Measurements from ENCODE around the gene SLC25A33.
"Not testable (repeated sequence)": the region's sequence is repeated elsewhere in the genome, so short reads cannot be mapped to it uniquely, and the experiment has no call there.

The SLC25A33 gene

GRCh38 chr1:9539165-9539828 lies at the start of gene SLC25A33:
Gene SLC25A33, plus strand, starts transcription at chr1:9539465. Its CDS starts 227 bp downstream, at chr1:9539692.
- DNase-seq, result peak; percentile 97

GRCh38 chr1:9490605-9491339 lies 48.5 kb upstream of the SLC25A33 start:
- DNase-seq, result peak; percentile 80

- DNase-seq, result no peak
Observed at GRCh38 chr1:9493326-9493725, 45.9 kb upstream of the SLC25A33 start.

GRCh38 chr1:9494936-9495758 lies 44.1 kb upstream of the SLC25A33 start:
- peak; percentile 63 for DNase-seq

- DNase-seq, result no peak
Observed at GRCh38 chr1:9495854-9496374, 43.4 kb upstream of the SLC25A33 start.

- no peak for DNase-seq
Observed at GRCh38 chr1:9500756-9501754, 38.2 kb upstream of the SLC25A33 start.

GRCh38 chr1:9503001-9503675 lies 36.1 kb upstream of the SLC25A33 start:
- no peak for DNase-seq

GRCh38 chr1:9505143-9505542 lies 34.1 kb upstream of the SLC25A33 start:
- DNase-seq, result no peak

GRCh38 chr1:9506901-9507300 lies 32.4 kb upstream of the SLC25A33 start:
- no peak for DNase-seq

- DNase-seq, result no peak
Observed at GRCh38 chr1:9510130-9510529, 29.1 kb upstream of the SLC25A33 start.

GRCh38 chr1:9515550-9515949 lies 23.7 kb upstream of the SLC25A33 start:
- DNase-seq, result not testable (repeated sequence)

- DNase-seq, result no peak
Observed at GRCh38 chr1:9518454-9518998, 20.7 kb upstream of the SLC25A33 start.

GRCh38 chr1:9520411-9520810 lies 18.9 kb upstream of the SLC25A33 start:
- DNase-seq, result no peak

- no peak for DNase-seq
Observed at GRCh38 chr1:9529190-9529589, 10.1 kb upstream of the SLC25A33 start.

GRCh38 chr1:9530320-9530719 lies 8.9 kb upstream of the SLC25A33 start:
- DNase-seq, result no peak

GRCh38 chr1:9534953-9535352 lies 4.3 kb upstream of the SLC25A33 start:
- DNase-seq, result no peak

- DNase-seq, result no peak
Observed at GRCh38 chr1:9536301-9536700, 3.0 kb upstream of the SLC25A33 start.

- DNase-seq, result no peak
Observed at GRCh38 chr1:9537863-9538668, 1.2 kb upstream of the SLC25A33 start.

- DNase-seq, result no peak
Observed at GRCh38 chr1:9538669-9539164, 548 bp upstream of the SLC25A33 start.

All from CD4-positive, alpha-beta T cell treated with Interleukin-10 for 1 hour (primary cell).